Endothelial cell of umbilical vein (primary cell): ENCODE results near the gene NUDCD3. TPM values are rescaled to one million over a fixed set of nuclear protein-coding genes. Genes with fewer than 3 reads are reported as not detected.

ENCODE experiments used
- BruUV-seq: library from RNA; stranded (reverse); fragments of 400-500 nt; replicated peaks from 2 replicates; lab custom pipeline; 2021; lab: Mats Ljungman, UMichigan
- CTCF ChIA-PET: fragments of 300-600, 350-600 bp; sonication (Branson Sonifier 250); formaldehyde crosslinking; loops from one replicate; lab custom pipeline; 2021; ENCODE audit warnings: antibody characterized with exemption, inconsistent platforms; lab: Charles Lee
- POLR2A ChIA-PET: fragments of 300-600, 350-600 bp; sonication (Branson Sonifier 250); formaldehyde crosslinking; loops from one replicate; lab custom pipeline; 2021; ENCODE audit warnings: antibody characterized with exemption, inconsistent platforms; lab: Charles Lee
- DNase-seq: peaks from one replicate; pipeline ENCODE4 v3.0.0-alpha.2; 2011; ENCODE audit warnings: low read depth, low spot score
- FAIRE-seq: peaks from 2 replicates; lab custom pipeline; 2011; peaks lifted over from hg19 to GRCh38; lab: Jason Lieb, UNC
- H2AFZ ChIP-seq: 2 replicates; pipeline ENCODE4 v1.6.0; 2012; ENCODE audit warnings: low read depth, low read length, control low read depth, inconsistent platforms
- H3K27ac ChIP-seq: 2 replicates; pipeline ENCODE4 v1.5.1; 2011; ENCODE audit warnings: low read depth, mild to moderate bottlenecking, control low read depth, low read length, moderate library complexity; ENCODE audit not compliant: insufficient read depth
- H3K27me3 ChIP-seq, 2 experiments: 2 replicates each; pipeline versions ENCODE4 v1.6.0 to v1.6.1; 2011; ENCODE audit warnings: low read length in 2 of 2, mixed read lengths in 1 of 2; ENCODE audit not compliant: control insufficient read depth in 2 of 2, insufficient read depth in 2 of 2
- H3K36me3 ChIP-seq, 2 experiments: 2 replicates in 1 of 2; 3 replicates in 1 of 2; pipeline ENCODE4 v1.5.1; 2011; ENCODE audit warnings: low read length in 2 of 2, mild to moderate bottlenecking in 1 of 2, moderate library complexity in 1 of 2; ENCODE audit not compliant: control insufficient read depth in 2 of 2, insufficient read depth in 2 of 2; ENCODE audit errors: extremely low read depth in 1 of 2
- H3K4me1 ChIP-seq: 3 replicates; pipeline ENCODE4 v1.5.1; 2011; ENCODE audit warnings: mild to moderate bottlenecking, low read length; ENCODE audit not compliant: control insufficient read depth, insufficient read depth; ENCODE audit errors: extremely low read depth
- H3K4me2 ChIP-seq: 2 replicates; pipeline ENCODE4 v1.6.1; 2011; ENCODE audit warnings: low read length, control low read depth, mixed read lengths; ENCODE audit not compliant: insufficient read depth
- H3K4me3 ChIP-seq, 3 experiments: fragments of 200-600 bp in 1 of 3; sonication (generic), shearing (Covaris generic) in 1 of 3; replicated peaks in 1 of 3; 2 replicates each; pipeline ENCODE4 v1.5.1; 2011 to 2016; ENCODE audit warnings: control low read depth in 3 of 3, low read length in 3 of 3, mild to moderate bottlenecking in 2 of 3, inconsistent platforms in 1 of 3, low read depth in 1 of 3, moderate library complexity in 1 of 3; ENCODE audit not compliant: insufficient read depth in 1 of 3
- H3K79me2 ChIP-seq: 2 replicates; pipeline ENCODE4 v1.6.0; 2012; ENCODE audit warnings: low read length, inconsistent platforms; ENCODE audit not compliant: control insufficient read depth, insufficient read depth
- H3K9ac ChIP-seq: replicated peaks from 2 replicates; pipeline ENCODE3; 2011; ENCODE audit warnings: low read length, control low read depth; ENCODE audit not compliant: insufficient read depth; ENCODE audit errors: extremely low read depth
- H3K9me1 ChIP-seq: replicated peaks from 3 replicates; pipeline ENCODE4 v1.6.0; 2011; ENCODE audit warnings: mild to moderate bottlenecking, low read length; ENCODE audit not compliant: control insufficient read depth, insufficient read depth; ENCODE audit errors: extremely low read depth
- H3K9me3 ChIP-seq: replicated peaks from 2 replicates; pipeline ENCODE4 v1.5.1; 2012; ENCODE audit warnings: low read length, inconsistent platforms; ENCODE audit not compliant: control insufficient read depth, insufficient read depth
- H4K20me1 ChIP-seq: replicated peaks from 2 replicates; pipeline ENCODE3; 2011; ENCODE audit warnings: mild to moderate bottlenecking, low read length; ENCODE audit not compliant: control insufficient read depth, insufficient read depth; ENCODE audit errors: extremely low read depth
- CTCF ChIP-seq, 2 donors: IDR thresholded peaks; 1 replicate in 1 of 2; 2 replicates in 1 of 2; pipeline ENCODE4 v1.5.1; 2011; ENCODE audit warnings: low read length in 2 of 2, mild to moderate bottlenecking in 2 of 2, moderate library complexity in 2 of 2, control low read depth in 1 of 2, inconsistent platforms in 1 of 2, low read depth in 1 of 2; ENCODE audit not compliant: insufficient read depth in 1 of 2; ENCODE audit errors: extremely low read depth in 1 of 2
- EZH2 ChIP-seq: IDR thresholded peaks from 2 replicates; pipeline ENCODE4 v1.6.1; 2012; ENCODE audit warnings: borderline replicate concordance, low read depth, mild to moderate bottlenecking, moderate library complexity, low read length, inconsistent platforms; ENCODE audit not compliant: severe bottlenecking
- FOS ChIP-seq: IDR thresholded peaks from 2 replicates; pipeline ENCODE4 v1.6.1; 2011; ENCODE audit warnings: mild to moderate bottlenecking, low read length, moderate library complexity, borderline replicate concordance; ENCODE audit not compliant: insufficient read depth
- GATA2 ChIP-seq: IDR thresholded peaks from 2 replicates; pipeline ENCODE4 v1.7.0; 2011; ENCODE audit warnings: low read depth, mild to moderate bottlenecking, moderate library complexity, mixed read lengths, low read length; ENCODE audit not compliant: insufficient read length, insufficient read depth
- JUN ChIP-seq: IDR thresholded peaks from 2 replicates; pipeline ENCODE4 v1.6.1; 2011; ENCODE audit warnings: borderline replicate concordance, low read depth; ENCODE audit not compliant: insufficient read length, insufficient read depth
- MAX ChIP-seq: IDR thresholded peaks from 2 replicates; pipeline ENCODE4 v1.6.1; 2011; ENCODE audit not compliant: insufficient read depth, insufficient read length
- MYC ChIP-seq: IDR thresholded peaks from one replicate; pipeline ENCODE4 v1.6.1; 2011; ENCODE audit warnings: mild to moderate bottlenecking, low read depth, low read length
- POLR2A ChIP-seq: IDR thresholded peaks from 2 replicates; pipeline ENCODE4 v1.6.1; 2012; ENCODE audit warnings: low read depth, mild to moderate bottlenecking, control low read depth, low read length
- POLR2AphosphoS5 ChIP-seq: IDR thresholded peaks from 2 replicates; pipeline ENCODE4 v1.6.1; 2012; ENCODE audit warnings: low read depth, mild to moderate bottlenecking, control low read depth, low read length, moderate library complexity; ENCODE audit not compliant: insufficient read depth
- dilution Hi-C: fragments of 300-500 bp; cut with MboI; formaldehyde crosslinking; loops from one replicate; pipeline ENCODE4 v1.15.0; 2019; ENCODE audit warnings: low sequenced_read_pairs; ENCODE audit not compliant: extremely low pct_ligation_motif_present
- intact Hi-C: fragments of 100-400 bp; cut with micrococcal nuclease; formaldehyde crosslinking; loops from one replicate; pipeline ENCODE4 v1.10.0; 2022
- polyA plus RNA-seq, 4 experiments: library from polyadenylated mRNA; depleted of rRNA in 3 of 4; stranded (reverse) in 3 of 4; unstranded in 1 of 4; fragments of >200 nt; gene quantifications; 2 replicates each; pipeline versions ENCODE4 v1.2.1 to v1.2.3, GENCODE V29; 2011 to 2012; ENCODE audit warnings: missing spikeins in 1 of 4
- total RNA-seq: library from RNA; stranded (reverse); gene quantifications from 2 replicates; pipeline ENCODE4 v1.2.3, GENCODE V29; 2021

NUDCD3 gene
- total and polyA plus RNA-seq, 2 donors (not counting 3 experiments of a cell fraction or from before 2014, with no cell fraction given) = 50.6 to 137 TPM

GRCh38 chr7:44434201-44434600 is 56.3 kb downstream of the NUDCD3 start:
- Histone ChIP-seq H3K36me3 (no peaks in the 10 kb centered on the region), H3K4me1 (no peaks in the 10 kb centered on the region), H3K27ac (no peak overlapping the region), H3K9me1 (no peaks in the 10 kb centered on the region), H3K4me2 (no peak overlapping the region), H4K20me1 (no peaks in the 10 kb centered on the region), H3K9me3 (no peaks in the 10 kb centered on the region), H3K4me3 (no peak overlapping the region), H3K27me3 (no peaks in the 10 kb centered on the region), H3K9ac (no peak overlapping the region), H3K79me2 (peaks cover 43% of the 10 kb centered on the region), H2AFZ (no peak overlapping the region)
- DNase-seq (no peak), FAIRE-seq (no peak)
- TF ChIP-seq CTCF (IDR thresholded peaks at IDR 0.05; ENCODE audit: extremely low read depth in 1 of 2, insufficient read depth in 1 of 2, low read depth in 1 of 2, low read length in 2 of 2) (no peak), POLR2AphosphoS5 (no peak), GATA2 (no peak), FOS (no peak), MAX (no peak), POLR2A (no peak), EZH2 (no peak), MYC (no peak), JUN (no peak)
- no TSS peak for BruUV-seq
- POLR2A ChIA-PET = no interaction called here
- dilution Hi-C loops (no loop called here), intact Hi-C loops (no loop called here)
- CTCF ChIA-PET = interaction anchor here (1.1 to 2.9 kb wide), 2 partner anchors 8 to 19 kb away, joined by 3 to 8 read pairs; no protein-coding TSS in a partner anchor
